ENCODE results near the gene PLVAP. TPM values are rescaled to one million over a fixed set of nuclear protein-coding genes. Genes with fewer than 3 reads are reported as not detected.

Gene PLVAP
- total and polyA plus RNA-seq, 9 of the 15 experiments (the other 6 are each of a cell fraction or from before 2014, with no cell fraction given), result 0.09 to 0.84 (median 0.51) TPM; not detected in 4

- TF ChIP-seq KDM1A (IDR thresholded peaks at IDR 0.05) (no peak), ZNF253 (CRISPR knock-in tag; conservative IDR thresholded peaks at IDR 0.05) (no peak), E4F1 (CRISPR knock-in tag; IDR thresholded peaks at IDR 0.05; ENCODE audit: borderline replicate concordance) (no peak), TFAP4 (CRISPR knock-in tag; IDR thresholded peaks at IDR 0.05; ENCODE audit: borderline replicate concordance) (no peak; the same call in none of the 2 replicates), SP1 (CRISPR knock-in tag; IDR thresholded peaks at IDR 0.05) (no peak), HNRNPK (IDR thresholded peaks at IDR 0.05; ENCODE audit: low read depth, low read length, poor library complexity, severe bottlenecking) (no peak), ZBTB12 (CRISPR knock-in tag; IDR thresholded peaks at IDR 0.05) (no peak), TBP (optimal IDR thresholded peaks at IDR 0.05; ENCODE audit: low read depth, low read length) (no peak), ZNF124 (CRISPR knock-in tag; IDR thresholded peaks at IDR 0.05) (no peak), HDAC1 (IDR thresholded peaks at IDR 0.05) (0 out of 4 replicates have a peak, but pooled peaks of 1 of the 2 experiments have one; percentile 28), FOXK1 (CRISPR knock-in tag; IDR thresholded peaks at IDR 0.05; ENCODE audit: borderline replicate concordance) (no peak), RUNX1 (IDR thresholded peaks at IDR 0.05; ENCODE audit: low read depth) (no peak), ZNF57 (CRISPR knock-in tag; IDR thresholded peaks at IDR 0.05) (no peak), PTRF (tag; IDR thresholded peaks at IDR 0.05) (no peak), CBX5 (IDR thresholded peaks at IDR 0.05; ENCODE audit: borderline replicate concordance, low read depth) (no peak), ZNF143 (CRISPR knock-in tag; IDR thresholded peaks at IDR 0.05) (no peak), ZNF324 (CRISPR knock-in tag; IDR thresholded peaks at IDR 0.05) (no peak), NR1H2 (CRISPR knock-in tag; IDR thresholded peaks at IDR 0.05) (no peak), PHB (CRISPR knock-in tag; IDR thresholded peaks at IDR 0.05) (0 out of 2 replicates have a peak, but pooled peaks have one; percentile 15), MXI1 (IDR thresholded peaks at IDR 0.05; ENCODE audit: low read depth, low read length) (0 out of 2 replicates have a peak, but pooled peaks have one; percentile 14), PCBP1 (IDR thresholded peaks at IDR 0.05; ENCODE audit: low read depth, low read length, poor library complexity, severe bottlenecking) (peak; percentile 36), TEAD2 (tag; IDR thresholded peaks at IDR 0.05) (no peak), ZNF24 (IDR thresholded peaks at IDR 0.05) (no peak), RBM34 (IDR thresholded peaks at IDR 0.05; ENCODE audit: borderline replicate concordance, insufficient read depth, low read length) (no peak), TAL1 (IDR thresholded peaks at IDR 0.05) (0 out of 2 replicates have a peak, but pooled peaks have one; percentile 2), GABPB2 (CRISPR knock-in tag; conservative IDR thresholded peaks at IDR 0.05) (no peak), KLF13 (tag; IDR thresholded peaks at IDR 0.05; ENCODE audit: borderline replicate concordance, low read depth) (0 out of 2 replicates have a peak, but pooled peaks have one; percentile 37)
Measured at GRCh38 chr19:17337675-17338432, 39.3 kb downstream of the PLVAP start (continued).

All from K562 (cell line).